Stimulated activated CD8-positive, alpha-beta memory T cell treated with anti-CD3 and anti-CD28 coated beads, Interleukin-12 subunit alpha, Interleukin-12 subunit beta, amount 100 ng/mL, for 1 hour (primary cell): ENCODE measurements around the gene CYSRT1.
A peak's percentile ranks its signal among the peaks of the same experiment; 100 is the strongest.
"Not testable (repeated sequence)": the region's sequence is repeated elsewhere in the genome, so short reads cannot be mapped to it uniquely, and the experiment has no call there.

Source experiments
- DNase-seq: peaks from one replicate; pipeline ENCODE4 v3.0.0-alpha.2; 2020; ENCODE audit warnings: low read depth

CYSRT1 gene

DNA sequence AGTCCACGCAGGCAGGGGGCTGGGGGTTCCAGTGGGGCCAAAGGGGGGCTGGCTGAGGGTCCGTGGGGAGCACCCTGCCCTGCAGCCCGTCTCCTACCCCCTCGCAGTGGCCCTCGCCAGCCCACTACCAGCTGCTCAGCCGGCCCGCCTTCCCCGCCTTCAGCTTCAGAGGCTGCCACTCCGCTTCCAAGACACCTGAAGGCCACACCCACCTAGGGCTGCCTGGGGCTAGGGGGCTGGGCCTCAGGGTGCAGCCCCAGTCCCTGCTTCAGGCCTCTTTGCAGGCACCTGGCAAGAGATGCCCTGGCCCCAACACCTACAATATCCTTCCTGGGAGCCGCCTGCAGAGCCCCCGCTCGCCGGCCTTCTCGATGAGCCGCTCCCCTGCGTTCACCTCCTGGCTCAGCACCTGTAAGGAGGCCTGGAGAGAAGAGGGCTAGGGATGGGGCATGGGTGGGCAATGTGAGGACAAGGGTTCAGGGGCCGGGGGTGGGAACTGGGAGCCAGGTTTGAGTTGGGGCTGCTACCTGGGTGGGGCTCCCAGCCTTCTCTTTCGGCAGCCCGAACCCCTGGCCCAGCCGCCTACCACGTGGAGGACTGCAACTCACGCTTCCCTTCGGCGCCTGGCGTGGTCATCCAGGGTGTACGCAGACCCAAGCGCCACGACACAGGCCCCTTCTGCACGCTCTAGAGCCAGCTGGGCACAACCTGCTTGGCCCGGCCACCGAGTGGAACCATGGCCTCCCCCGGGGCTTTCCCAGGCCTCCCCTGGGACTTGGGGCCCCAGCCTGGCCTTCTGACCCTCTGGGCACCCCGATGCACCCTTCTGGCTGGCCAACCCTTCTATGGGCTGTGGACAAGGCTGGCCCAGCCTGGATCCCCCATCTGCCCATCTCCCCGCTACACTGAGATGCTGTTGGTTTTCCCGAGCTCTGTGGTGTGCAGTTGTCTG is 27.9 kb downstream of the CYSRT1 start:
- no peak for DNase-seq

DNA sequence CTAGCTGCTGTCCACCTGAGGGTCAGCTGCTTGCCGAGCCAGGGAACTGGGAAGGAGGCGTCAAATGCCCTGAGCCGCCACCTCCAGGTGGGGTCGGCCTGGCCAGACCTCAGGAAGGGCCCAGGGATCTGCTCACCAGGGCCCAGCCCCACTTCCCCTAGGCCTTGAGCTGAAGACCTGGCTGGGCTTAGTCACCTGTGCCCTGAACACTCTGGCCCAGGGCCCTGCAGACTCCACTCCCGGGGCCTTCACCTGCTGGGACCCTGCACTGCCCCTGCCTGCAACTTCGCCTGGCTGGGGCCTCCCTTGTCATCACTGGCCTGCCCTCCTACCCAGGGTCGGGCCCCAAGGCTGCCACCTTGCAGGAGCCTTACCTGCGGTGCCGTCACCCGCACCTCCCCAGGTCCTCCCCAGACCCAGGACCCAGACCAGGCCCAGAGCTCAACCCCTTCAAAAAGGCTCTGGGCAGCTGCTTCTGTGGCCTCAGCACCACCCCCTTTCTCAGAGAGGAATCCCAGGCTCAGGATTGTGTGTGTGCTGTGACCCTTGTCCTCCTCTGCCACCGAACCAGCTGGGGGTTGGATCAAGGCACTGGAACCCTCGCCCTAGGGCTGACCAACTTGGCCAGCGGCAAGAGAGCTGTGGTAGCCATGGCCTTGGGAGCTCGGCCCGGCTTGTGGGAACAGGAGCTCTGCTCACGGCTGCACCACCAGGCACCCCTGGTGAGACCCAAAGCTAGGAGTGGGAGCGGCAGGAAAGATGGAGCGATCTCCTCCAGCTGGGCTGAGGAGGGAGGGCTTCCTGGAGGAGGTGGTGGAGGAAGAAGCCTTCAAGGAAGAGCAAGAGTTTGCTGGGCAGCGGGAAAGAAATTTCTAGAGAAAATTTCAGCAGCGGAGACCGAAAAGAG is 29.0 kb downstream of the CYSRT1 start:
- no peak for DNase-seq

DNA sequence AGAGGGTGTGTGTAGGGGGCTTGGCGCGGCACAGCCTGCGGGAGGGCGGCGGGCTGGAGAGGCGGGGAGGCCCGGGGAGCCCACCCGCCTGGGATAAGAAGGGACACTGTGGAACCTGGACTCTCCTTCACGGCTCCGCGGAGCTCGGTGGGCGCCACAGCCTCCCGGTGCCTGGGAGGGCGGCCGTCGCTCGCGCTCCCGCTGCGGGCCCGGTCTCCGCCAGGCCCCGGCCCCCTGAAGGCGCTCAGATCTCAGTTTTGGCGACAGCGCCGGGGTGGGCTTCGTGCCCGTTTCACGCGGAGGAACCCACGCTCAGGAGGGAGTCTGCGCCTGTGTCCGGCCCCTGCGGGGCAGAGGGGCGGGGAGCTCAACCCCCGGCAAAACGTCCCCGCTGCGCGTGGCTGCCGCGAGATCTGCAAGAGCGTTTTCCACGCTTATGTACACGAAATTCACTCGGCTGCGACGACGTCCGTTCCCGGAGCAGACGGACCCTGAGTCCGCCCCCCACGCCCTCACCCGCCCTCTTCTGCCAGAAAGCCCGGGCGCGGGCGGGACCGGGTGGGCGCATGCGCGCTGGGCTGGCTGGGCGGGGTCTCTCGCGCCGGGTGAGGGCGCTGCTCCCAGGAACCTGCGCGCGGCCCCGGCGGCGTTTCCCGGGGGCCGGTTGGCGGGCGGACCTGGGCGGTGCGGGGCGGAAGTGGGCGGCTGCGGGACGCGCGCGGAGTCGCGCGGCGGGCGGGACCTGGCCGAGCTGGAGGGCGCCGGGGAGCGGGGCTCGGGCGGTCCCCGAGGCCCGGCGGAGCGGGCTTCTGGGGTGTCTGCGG is 29.9 kb downstream of the CYSRT1 start, which contains the start of gene NELFB:
NELFB (plus strand) TSS at position 704 of the 824 bp plus-strand sequence.
- DNase-seq = peak; percentile 95

DNA sequence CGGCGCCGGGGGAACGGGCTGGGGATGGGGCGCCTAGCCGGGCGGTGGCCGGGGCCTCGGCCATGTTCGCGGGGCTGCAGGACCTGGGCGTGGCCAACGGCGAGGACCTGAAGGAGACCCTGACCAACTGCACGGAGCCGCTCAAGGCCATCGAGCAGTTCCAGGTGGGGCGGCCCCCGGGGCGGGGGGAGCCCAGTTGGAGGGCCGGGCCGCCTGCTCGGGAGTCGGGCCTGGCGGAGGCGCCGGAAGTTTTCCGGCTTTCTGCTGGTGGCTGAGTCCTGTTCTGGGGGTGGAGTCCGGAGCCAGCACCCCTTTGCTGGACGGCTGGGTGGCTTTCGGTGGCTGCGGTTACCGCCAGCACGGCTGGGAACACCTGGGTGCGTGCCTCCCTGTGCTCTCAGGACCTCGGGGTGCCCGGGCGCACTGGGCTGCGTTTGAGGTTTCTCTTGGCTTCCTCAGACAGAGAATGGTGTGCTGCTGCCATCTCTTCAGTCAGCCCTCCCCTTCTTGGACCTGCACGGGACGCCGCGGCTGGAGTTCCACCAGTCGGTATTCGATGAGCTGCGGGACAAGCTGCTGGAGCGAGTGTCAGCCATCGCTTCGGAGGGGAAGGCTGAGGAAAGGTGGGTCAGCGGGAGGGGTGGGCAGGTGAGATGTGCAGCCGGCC is 30.6 kb downstream of the CYSRT1 start:
- no peak for DNase-seq

DNA sequence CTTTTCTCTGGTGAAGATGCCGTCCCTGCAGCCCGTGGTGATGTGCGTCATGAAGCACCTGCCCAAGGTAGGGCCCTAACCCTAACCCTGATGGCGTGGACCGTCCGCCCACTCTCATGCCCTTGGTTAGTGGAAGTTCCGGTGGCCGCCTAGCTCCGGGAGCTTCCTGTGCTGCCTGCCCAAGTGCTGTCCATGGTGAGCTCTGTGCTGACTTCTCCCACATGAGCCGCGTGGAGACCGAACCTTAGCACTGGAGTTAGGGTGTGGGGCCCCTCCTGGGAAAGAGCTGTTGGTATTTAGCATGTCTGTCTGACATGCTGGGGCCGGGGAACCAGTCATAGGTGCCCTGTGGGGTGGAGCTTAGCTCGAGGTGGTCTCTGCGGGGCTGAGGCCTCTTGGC is 31.4 kb downstream of the CYSRT1 start:
- DNase-seq = no peak

DNA sequence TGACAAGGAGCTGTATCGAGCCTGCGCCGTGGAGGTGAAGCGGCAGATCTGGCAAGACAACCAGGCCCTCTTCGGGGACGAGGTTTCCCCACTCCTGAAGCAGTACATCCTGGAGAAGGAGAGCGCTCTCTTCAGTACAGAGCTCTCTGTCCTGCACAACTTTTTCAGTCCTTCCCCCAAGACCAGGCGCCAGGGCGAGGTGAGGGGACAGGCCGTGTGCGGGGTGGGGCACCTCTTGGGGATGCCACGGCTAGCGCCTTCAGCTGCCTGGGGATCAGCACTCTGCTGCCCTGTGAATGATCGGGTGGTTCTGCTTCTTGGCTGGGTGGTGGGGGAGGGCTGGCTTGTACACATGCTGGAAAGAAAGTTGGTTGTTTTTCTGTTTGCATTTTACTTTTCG is 31.9 kb downstream of the CYSRT1 start:
- DNase-seq = no peak

DNA sequence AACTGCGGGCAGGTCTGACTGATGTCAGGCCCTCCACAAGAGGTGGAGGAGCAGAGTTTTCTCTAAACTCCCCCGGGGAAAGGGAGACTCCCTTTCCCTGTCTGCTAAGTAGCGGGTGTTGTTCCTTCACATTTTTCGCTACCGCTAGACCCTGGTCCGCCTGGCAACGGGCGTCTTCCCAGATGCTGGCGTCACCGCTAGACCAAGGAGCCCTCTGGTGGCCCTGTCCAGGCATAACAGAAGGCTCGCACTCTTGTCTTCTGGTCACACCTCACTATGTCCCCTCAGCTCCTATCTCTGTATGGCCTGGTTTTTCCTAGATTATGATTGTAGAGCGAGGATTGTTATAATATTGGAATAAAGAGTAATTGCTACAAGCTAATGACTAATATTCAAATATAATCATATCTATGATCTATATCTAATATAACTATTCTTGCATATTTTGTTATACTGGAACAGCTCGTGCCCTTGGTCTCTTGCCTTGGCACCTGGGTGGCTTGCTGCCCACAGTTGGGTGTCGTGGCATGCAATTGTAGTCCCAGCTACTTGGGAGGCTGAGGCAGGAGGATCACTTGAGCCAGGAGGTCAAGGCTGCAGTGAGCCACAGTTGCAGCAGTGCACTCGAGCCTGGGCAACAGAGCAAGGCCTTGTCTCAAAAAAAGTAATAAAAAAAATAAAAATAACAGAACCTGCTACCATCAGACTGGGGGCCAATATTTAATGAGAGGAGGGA is 37.4 kb downstream of the CYSRT1 start:
- DNase-seq = not testable (repeated sequence)

DNA sequence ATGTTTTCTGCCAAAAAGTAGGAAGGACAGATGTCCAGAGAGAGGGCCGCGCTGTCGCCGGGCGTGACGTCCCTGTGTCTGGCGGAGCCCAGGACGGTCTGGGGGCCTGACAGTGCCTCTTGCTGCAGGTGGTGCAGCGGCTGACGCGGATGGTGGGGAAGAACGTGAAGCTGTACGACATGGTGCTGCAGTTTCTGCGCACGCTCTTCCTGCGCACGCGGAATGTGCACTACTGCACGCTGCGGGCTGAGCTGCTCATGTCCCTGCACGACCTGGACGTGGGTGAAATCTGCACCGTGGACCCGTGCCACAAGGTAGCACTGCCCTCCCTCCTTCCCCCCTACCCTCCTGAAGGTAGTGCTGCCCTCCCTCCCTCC is 37.9 kb downstream of the CYSRT1 start:
- DNase-seq = no peak

DNA sequence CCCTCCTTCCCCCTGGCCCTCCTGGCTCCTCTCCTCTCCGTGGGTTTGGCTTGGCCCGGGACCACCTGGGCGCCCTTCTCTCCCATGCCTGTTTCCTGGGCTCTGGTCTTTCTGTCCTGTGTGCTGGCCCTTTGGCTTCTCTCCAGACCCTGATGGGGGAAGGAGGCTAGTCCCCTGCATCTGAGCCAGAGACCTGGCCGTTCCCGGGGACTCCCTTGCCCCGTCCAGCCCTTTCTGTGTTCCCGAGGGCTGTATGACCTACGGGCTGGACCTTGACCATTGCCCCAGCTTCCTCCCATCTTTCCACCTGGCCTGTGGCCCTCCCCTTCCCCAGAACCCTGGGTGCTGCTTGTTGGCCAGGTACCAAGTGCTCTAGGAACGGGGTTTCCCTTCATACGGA is 38.5 kb downstream of the CYSRT1 start:
- DNase-seq = no peak

DNA sequence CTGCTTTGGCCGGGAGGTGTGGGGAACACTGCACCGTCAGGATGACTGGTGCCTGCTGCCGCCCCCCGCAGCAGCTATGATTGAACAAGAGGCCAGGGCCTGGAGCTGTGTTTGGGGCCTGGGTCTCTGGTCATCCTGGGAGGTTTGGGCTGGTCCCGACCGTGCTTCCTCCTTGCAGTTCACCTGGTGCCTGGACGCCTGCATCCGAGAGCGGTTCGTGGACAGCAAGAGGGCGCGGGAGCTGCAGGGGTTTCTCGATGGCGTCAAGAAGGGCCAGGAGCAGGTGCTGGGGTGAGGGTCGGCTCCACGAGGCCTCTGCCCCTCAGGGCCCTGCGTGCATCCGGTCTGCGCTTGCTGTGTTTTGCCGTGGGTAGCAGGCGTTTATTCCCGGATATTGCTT is 39.1 kb downstream of the CYSRT1 start:
- DNase-seq = no peak

DNA sequence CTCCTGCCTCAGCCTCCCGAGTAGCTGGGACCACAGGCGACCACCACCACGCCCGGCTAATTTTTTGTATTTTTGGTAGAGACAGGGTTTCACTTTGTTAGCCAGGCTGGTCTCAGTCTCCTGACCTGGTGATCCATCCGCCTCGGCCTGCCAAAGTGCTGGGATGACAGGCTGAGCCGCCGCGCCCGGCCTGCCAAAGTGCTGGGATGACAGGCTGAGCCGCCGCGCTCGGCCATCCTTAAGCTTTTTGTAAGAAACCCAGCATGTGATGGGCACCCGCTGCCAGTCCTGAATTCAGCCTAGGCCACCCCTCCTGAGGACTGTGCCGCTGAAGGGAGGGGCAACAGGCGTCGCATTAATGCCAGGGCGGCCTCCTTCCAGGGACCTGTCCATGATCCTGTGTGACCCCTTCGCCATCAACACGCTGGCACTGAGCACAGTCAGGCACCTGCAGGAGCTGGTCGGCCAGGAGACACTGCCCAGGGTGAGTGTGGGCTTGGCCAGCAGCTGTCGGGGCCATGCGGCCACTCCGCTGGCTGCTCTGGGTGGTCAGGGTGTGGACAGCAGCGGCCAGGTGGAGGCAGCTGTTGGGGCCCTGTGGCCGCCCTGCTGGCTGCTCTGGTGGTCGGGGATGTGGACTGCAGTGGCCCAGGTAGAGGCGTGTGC is 40.7 kb downstream of the CYSRT1 start:
- DNase-seq = no peak

DNA sequence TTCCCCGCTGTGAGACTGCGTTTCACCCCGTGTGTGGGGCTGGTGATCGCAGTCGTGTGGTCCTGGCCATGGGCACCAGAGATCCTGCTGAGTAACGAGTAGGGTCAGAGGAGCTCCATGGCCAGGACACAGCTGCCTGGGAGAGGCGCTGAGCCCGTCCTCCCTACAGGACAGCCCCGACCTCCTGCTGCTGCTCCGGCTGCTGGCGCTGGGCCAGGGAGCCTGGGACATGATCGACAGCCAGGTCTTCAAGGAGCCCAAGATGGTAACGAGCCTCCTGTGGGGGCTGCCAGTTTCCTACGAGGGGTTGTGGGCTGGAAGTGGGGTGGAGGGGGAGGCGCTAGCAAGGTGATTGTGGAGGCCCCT is 41.2 kb downstream of the CYSRT1 start:
- no peak for DNase-seq

DNA sequence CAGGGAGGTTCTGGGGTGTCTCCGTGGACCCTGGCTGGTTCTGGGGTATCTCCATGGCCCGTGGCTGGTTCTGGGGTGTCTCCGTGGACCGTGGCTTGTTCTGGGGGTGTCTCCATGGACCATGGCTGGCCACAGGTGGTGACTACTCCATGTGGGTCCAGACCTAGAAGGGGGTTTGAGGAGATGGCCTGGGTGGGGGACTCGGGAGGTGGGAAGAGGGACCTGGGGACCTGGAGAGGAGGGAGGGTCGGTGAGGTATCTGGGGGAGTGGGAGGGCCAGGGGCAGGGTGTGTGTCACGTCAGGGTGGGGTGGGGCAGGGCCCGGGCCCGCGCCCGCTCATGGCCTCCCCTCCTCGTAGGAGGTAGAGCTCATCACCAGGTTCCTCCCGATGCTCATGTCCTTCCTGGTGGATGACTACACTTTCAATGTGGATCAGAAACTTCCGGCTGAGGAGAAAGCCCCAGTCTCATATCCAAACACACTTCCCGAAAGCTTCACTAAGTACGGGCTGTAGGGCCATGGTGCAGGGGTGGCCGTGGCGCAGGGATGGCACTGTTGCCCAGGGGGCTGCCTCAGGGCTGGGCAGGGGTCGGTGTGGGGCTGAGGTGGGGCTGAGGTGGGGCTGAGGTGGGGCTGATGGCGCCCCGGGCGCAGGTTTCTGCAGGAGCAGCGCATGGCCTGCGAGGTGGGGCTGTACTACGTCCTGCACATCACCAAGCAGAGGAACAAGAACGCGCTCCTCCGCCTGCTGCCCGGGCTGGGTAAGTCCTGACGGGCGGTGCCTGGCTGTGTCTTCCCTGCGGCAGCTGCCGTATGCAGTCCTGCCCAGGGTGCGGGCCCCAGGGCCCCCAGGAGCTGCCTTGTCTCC is 41.8 kb downstream of the CYSRT1 start:
- no peak for DNase-seq

DNA sequence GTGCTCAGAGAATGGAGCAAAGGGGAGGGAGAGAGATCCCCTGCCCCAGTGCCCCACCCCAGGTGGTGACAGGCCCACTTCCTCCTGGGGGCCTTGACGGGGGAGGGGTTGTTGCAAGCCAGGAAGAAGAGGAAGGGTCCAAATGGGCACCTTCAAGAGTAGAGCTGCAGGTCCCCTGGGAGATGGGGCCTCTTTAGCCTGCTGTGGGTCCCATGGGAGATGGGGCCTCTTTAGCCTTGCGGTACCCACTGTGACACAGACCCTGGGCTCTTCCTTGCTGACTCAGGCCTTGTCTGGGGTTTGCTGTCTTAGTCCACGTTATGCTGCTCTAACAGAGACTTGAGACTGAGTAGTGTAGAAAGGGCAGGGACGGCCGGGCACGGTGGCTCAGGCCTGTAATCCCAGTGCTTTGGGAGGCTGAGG is 43.0 kb downstream of the CYSRT1 start:
- no peak for DNase-seq

DNA sequence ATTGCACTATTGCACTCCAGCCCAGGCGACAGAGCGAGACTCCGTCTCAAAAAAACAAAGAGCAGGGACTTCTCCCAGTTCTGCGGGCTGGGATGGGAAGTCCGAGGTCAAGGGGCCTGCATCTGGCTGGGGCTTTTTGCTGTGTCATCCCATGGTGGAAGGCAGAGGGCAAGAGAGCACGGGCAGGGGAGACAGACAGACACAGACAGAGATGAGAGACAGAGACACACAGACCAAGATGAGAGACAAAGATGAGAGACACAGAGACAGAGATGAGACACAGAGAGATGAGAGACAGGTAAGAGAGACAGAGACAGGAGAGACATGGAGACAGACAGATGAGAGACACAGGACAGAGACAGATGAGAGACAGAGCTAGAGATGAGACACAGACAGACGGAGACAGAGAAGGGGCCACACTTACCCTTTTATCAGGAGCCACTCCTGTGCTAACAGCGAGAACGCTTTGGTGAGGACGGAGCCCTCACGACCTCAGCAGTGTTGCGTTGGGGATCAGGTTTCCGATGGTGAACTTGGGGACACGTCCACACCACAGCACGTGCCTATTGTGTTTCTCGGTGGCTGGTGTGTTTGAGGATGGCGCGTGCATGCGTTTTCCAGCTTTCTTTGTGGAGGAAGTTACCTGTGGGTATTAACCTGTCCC is 43.7 kb downstream of the CYSRT1 start:
- no peak for DNase-seq

DNA sequence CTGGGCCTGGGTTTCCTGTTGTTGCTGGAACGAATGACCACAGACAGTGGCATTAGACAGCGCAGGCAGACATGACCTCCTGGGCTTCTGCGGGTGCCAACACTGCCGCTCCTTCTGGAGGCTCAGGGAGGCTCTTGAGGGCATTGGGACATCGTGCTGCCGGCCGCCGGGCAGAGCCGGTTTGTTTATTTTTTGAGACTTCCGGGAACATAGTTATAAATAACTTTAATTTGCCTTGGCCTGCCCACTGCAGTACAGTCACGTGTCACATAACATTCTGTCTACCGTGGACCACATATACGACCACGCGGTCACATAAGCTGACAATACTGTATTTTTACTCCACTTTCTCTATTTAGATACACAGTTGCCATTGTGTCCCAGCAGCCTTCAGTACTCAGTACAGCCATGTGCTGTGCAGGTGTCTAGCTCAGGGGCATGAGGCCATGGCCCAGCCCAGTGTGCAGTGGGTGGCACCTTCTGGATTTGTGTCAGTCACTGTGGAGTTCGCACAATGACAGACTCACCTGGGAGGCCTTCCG is 44.3 kb downstream of the CYSRT1 start:
- DNase-seq = no peak

DNA sequence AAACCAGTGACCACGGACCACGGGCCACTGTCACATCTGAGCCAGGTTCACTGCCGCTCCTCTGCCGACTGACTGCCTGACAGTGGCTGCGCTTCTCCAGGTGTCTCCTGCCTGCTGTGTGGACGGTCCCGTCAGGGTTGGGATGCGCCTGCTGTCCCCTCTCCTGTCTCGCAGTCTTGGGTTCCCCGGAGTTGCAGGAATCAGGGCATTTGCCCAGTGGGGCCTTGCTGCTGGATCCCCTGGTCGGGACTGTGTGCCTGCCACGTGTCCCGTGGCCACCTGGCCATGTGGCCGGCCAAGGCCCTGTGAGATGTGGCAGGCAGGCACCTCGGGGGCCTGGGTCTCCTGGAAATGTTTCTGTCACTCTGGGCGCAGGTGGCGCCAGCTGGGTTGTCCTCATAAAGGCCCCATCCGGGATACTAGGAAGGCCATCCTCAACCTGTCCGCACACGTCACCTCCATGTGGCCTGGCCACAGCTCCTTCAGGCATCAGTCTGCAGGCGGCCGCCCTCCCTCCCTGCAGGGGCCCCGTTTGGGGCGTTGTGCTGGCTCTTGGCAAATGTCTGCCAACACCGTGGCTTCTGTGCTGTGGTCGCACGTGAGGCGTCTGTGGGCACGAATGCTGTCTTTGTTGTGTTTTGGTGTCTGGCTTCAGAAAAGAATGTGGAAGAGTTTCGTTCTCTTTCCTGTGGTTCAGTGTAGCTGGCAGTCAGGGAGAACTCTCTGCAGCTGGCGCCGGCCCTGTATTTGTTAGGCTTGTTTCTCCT is 46.1 kb downstream of the CYSRT1 start:
- DNase-seq = no peak

DNA sequence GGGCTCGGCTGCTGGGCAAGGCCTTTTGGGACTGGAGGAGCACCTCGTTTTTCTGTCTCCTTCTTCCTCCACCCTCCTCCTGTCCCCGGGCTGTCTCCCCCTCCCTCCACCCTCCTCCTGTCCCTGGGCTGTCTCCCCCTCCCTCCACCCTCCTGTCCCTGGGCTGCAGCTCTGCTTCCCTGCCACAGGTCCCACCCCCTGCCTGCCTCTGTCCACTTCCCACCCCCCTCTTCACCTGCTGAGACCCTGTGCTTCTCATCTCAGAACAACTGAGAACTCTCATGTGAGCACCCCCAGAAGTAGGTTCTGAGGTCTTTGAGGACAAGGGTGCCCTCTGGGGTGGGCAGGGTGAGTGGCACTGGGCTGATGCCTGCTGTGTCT is 46.7 kb downstream of the CYSRT1 start:
- no peak for DNase-seq
